ENCODE data around the gene EPHA7. TPM values are rescaled to one million over a fixed set of nuclear protein-coding genes. Genes with fewer than 3 reads are reported as not detected.

The EPHA7 gene
- total and polyA plus RNA-seq, 2 of the 4 experiments (the other 2 are of a cell fraction) = not detected

DNA sequence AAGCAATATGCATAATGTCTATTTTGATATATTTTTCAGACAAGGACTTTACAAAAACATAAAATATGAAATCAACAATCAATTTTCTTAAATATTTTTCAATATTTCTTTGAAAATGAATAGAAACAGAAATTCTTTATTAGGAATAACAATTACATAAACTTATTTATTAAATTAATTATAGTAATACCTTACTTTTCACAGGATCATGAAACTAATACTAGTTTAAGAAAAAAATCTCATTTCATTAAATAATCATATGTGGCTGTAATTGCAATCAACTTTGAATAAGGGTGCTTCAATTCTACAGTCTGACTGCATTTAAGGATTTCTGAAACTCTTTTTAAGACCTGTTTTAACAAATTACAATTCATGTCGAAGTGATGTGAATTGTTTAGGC lies 26.6 kb downstream of the EPHA7 start:
- in situ Hi-C loops (cut with MboI; ENCODE audit: low sequenced_read_pairs) = no loop called here
- no peak overlapping the region for H2BK20ac ChIP-seq (ENCODE audit: low read depth, low read length)
- dilution Hi-C loops (cut with HindIII; ENCODE audit: low sequenced_read_pairs, unreplicated experiment) = no loop called here

More for the DNA sequence above, 26.6 kb downstream of the EPHA7 start:
- H3K27me3 ChIP-seq (ENCODE audit: control insufficient read depth, insufficient read depth, low read length) = no peaks in the 10 kb centered on the region
- no peak overlapping the region for H2AK9ac ChIP-seq (replicated peaks; ENCODE audit: low read depth, low read length, poor library complexity)
- no peaks in the 10 kb centered on the region for H3K4me1 ChIP-seq (ENCODE audit: control insufficient read depth, insufficient read depth, low read length)
- WGBS, 2 experiments (ENCODE audit: extremely low coverage in 2 of 2, insufficient read length in 1 of 2) = no CpG with 5 or more reads among the region's 1 CpG
- no peak for DNase-seq
- H3K56ac ChIP-seq (ENCODE audit: extremely low read depth, insufficient read depth, low read length) = no peak overlapping the region
- no peaks in the 10 kb centered on the region for H3K36me3 ChIP-seq (ENCODE audit: control insufficient read depth, insufficient read depth, low read length)
- H3K14ac ChIP-seq (replicated peaks; ENCODE audit: low read depth, low read length) = no peak overlapping the region
- no peaks in the 10 kb centered on the region for H3K9me3 ChIP-seq (ENCODE audit: control insufficient read depth, insufficient read depth, low read length)
- no peak overlapping the region for H3K4ac ChIP-seq (ENCODE audit: low read depth, low read length)
- H3K79me1 ChIP-seq (ENCODE audit: low read depth in 1 of 2, low read length in 2 of 2) = no peaks in the 10 kb centered on the region
- no peaks in the 10 kb centered on the region for H4K20me1 ChIP-seq (ENCODE audit: insufficient read depth, low read length)
- ChIA-PET CTCF (no interaction called here), POLR2A (ENCODE audit: unreplicated experiment) (no interaction called here)
- BruUV-seq (replicated peaks) = no TSS peak
- no peak overlapping the region for H4K8ac ChIP-seq (ENCODE audit: low read depth in 2 of 2, low read length in 2 of 2)
- H2AK5ac ChIP-seq (ENCODE audit: low read depth, low read length) = no peak overlapping the region
- intact Hi-C loops (cut with micrococcal nuclease) = no loop called here
- H3K4me3 ChIP-seq (ENCODE audit: insufficient read depth, low read depth, low read length) = no peak overlapping the region
- no peak overlapping the region for H4K91ac ChIP-seq (ENCODE audit: insufficient read depth, low read depth, low read length)
- ATAC-seq (ENCODE audit: low read depth) = no peak
- no peak overlapping the region for H2BK5ac ChIP-seq (ENCODE audit: low read depth, low read length, poor library complexity, severe bottlenecking)
- no peak overlapping the region for H2BK15ac ChIP-seq (ENCODE audit: low read depth, low read length)
- H2BK120ac ChIP-seq (ENCODE audit: low read depth, low read length) = no peak overlapping the region
- no peak overlapping the region for H3K18ac ChIP-seq (ENCODE audit: low read depth, low read length)
- no peak overlapping the region for H2AFZ ChIP-seq (replicated peaks; ENCODE audit: low read length, poor library complexity)
- no peak overlapping the region for H3K9ac ChIP-seq (ENCODE audit: low read depth, low read length)
- TF ChIP-seq RCOR1 (IDR thresholded peaks at IDR 0.05; ENCODE audit: insufficient replicate concordance, low read length) (no peak), MAFK (IDR thresholded peaks at IDR 0.05; ENCODE audit: low read depth, low read length) (no peak), MAZ (IDR thresholded peaks at IDR 0.05; ENCODE audit: borderline replicate concordance, low read depth, low read length) (no peak)
- TF ChIP-seq, protein P1, sequence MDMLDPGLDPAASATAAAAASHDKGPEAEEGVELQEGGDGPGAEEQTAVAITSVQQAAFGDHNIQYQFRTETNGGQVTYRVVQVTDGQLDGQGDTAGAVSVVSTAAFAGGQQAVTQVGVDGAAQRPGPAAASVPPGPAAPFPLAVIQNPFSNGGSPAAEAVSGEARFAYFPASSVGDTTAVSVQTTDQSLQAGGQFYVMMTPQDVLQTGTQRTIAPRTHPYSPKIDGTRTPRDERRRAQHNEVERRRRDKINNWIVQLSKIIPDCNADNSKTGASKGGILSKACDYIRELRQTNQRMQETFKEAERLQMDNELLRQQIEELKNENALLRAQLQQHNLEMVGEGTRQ (IDR thresholded peaks at IDR 0.05; ENCODE audit: low read depth, low read length) = no peak
- H3K4me2 ChIP-seq (ENCODE audit: low read depth, low read length) = no peak overlapping the region
- no peak overlapping the region for H3K23ac ChIP-seq (ENCODE audit: low read depth, low read length)
- no peak overlapping the region for H4K5ac ChIP-seq (ENCODE audit: low read depth, low read length)
- H3K27ac ChIP-seq (ENCODE audit: insufficient read depth, low read length) = no peak overlapping the region
- no peaks in the 10 kb centered on the region for H3K9me1 ChIP-seq (ENCODE audit: insufficient read depth, low read length)
